NB4 (cell line): ENCODE results near the gene LRMDA.
A peak's percentile ranks its signal among the peaks of the same experiment; 100 is the strongest.

Experiments
- DNase-seq: peaks from one replicate; pipeline ENCODE4 v3.0.0; 2010; ENCODE audit warnings: low read depth
- H3K4me3 ChIP-seq: one replicate; pipeline ENCODE4 v1.5.1; 2011; ENCODE audit warnings: mild to moderate bottlenecking, low read depth, low read length, moderate library complexity
- MYC ChIP-seq: IDR thresholded peaks from 2 replicates; pipeline ENCODE4 v1.6.1; 2011; ENCODE audit warnings: low read depth, low read length
- POLR2A ChIP-seq: IDR thresholded peaks from 2 replicates; pipeline ENCODE4 v1.6.1; 2011; ENCODE audit warnings: mild to moderate bottlenecking; ENCODE audit not compliant: insufficient read length; ENCODE audit errors: extremely low read depth
- TF ChIP-seq, protein P1 (sequence below): IDR thresholded peaks from 2 replicates; pipeline ENCODE4 v1.6.1; 2011; ENCODE audit warnings: low read depth, low read length
- TF ChIP-seq, protein P2 (sequence below): IDR thresholded peaks from one replicate; pipeline ENCODE4 v1.5.1; 2012; ENCODE audit warnings: low read depth, low read length

The LRMDA gene

DNA sequence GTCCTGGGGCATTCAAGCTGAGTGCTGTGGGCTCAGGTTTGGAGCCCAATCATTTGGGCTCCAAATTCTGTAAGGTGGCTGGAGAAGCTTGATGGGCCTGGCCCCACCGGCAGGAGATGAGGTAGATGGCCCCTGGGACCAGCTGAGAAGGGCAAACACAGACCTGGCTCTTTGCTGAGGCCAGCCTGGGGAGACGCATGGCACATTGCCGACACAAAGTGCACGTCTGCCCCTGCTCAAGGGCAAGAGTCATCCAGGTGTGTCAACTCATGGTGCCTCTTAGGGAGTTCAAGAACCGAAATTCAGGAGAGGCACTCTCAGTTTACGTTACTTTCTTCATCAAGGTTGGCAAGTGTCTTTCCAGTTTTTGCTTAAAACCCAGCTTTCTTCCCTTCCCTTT, 227.5 kb downstream of the LRMDA start:
- no peak for DNase-seq
- TF ChIP-seq POLR2A (no peak), MYC (no peak)
- TF ChIP-seq, protein P1, sequence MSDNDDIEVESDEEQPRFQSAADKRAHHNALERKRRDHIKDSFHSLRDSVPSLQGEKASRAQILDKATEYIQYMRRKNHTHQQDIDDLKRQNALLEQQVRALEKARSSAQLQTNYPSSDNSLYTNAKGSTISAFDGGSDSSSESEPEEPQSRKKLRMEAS = no peak
- no peak overlapping the region for H3K4me3 ChIP-seq

DNA sequence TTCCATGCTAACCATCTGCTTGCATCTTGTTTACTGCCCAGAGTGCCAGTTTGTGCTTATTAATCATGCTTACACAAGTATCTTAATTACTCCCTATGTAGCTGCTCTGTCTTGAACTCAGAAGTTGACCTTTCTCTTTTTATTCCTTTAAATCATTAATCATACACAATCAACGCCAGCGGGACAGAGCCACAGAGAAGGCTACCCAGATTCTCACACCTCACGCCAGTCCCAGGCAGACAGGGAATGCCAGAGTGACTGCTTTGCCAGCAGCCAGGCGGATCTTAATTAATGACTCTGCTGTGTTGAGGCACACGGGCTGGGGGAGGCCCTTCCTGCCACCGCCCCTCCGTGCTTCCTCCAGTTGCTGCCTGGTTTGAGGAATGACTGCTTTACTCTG, 229.4 kb downstream of the LRMDA start:
- no peak for DNase-seq
- H3K4me3 ChIP-seq = no peak overlapping the region
- TF ChIP-seq, protein P2, sequence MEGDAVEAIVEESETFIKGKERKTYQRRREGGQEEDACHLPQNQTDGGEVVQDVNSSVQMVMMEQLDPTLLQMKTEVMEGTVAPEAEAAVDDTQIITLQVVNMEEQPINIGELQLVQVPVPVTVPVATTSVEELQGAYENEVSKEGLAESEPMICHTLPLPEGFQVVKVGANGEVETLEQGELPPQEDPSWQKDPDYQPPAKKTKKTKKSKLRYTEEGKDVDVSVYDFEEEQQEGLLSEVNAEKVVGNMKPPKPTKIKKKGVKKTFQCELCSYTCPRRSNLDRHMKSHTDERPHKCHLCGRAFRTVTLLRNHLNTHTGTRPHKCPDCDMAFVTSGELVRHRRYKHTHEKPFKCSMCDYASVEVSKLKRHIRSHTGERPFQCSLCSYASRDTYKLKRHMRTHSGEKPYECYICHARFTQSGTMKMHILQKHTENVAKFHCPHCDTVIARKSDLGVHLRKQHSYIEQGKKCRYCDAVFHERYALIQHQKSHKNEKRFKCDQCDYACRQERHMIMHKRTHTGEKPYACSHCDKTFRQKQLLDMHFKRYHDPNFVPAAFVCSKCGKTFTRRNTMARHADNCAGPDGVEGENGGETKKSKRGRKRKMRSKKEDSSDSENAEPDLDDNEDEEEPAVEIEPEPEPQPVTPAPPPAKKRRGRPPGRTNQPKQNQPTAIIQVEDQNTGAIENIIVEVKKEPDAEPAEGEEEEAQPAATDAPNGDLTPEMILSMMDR = no peak
- no peak for TF ChIP-seq MYC
- TF ChIP-seq, protein P1 = no peak
- TF ChIP-seq POLR2A = no peak

DNA sequence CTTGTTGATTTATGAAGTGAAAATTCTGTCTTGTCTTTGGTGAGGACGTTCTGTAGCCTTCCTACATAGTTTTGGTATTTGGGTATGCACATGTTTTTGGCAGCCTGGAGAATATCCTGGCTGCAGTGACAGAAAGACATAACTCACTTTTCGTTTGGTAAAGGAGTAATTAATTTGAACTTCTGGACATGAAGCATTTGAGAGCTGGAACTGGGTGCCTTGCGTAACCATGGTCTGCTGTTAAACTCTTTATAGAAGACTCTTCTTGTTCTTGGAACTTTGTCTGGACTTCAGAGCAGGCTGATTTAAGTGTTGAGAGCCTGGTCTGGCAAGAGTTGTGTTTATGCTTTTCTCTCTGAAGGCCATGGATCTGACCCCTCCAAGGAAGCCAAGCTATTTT, 231.3 kb downstream of the LRMDA start:
- peak; percentile 63 for DNase-seq
- no peak overlapping the region for H3K4me3 ChIP-seq
- TF ChIP-seq, protein P1 = no peak
- no peak for TF ChIP-seq POLR2A

DNA sequence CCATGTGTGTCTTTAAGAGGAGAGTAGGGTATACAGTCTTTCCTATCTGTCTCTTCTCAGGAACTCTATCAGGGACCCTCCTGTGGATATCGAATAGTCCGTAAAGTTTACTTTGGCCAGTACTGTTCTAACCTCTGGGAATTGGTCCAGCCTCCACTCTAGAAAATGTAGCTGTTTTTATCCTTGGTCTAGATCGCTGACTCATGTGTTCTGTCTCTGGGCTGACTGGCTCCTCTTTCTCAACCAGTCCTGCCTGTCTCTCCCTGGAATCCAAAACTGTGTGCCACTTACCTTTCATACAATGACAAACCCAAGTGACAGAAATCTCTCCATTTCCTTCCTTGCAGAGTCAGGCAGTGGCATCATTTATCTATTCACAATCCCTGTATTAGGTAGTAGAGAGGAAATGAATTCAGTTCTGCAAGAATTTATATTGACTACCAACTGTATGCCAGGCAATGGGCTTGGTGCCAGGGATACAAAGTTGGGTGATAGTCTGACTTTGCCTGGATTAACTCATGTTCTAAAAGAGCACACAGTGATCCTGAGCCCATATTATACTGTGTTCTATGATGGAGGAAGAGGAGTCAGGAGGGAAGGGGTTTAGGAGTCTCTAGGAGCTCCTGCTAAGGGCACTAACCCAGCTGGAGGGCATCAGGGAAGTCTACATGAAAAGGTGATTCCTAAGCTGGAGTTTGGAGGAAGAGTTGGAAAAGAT, 232.7 kb downstream of the LRMDA start:
- TF ChIP-seq POLR2A = no peak
- TF ChIP-seq, protein P1 = no peak
- H3K4me3 ChIP-seq = no peak overlapping the region

DNA sequence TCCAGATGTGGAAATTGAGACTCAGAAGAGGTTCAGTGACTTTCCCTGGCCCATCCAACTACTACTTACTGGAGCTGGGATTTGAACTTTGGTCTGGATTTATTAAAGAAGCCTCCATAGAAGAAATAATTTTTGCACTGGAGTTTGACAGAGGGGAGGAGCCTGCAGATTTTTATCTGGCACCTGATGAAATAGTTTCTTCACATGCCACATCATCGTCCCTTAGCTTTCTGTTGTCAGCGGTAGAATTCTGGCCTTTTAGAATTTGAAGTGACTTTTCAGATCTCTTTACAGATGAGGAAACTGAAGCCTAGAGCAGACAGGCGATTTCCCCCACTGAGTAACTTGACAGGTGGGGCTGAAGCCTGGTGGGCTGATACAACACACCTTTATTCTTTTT, 233.5 kb downstream of the LRMDA start:
- no peak overlapping the region for H3K4me3 ChIP-seq
- TF ChIP-seq, protein P2 = no peak
- no peak for TF ChIP-seq MYC
- no peak for TF ChIP-seq POLR2A
- TF ChIP-seq, protein P1 = no peak
- no peak for DNase-seq

More for the DNA sequence above, 232.7 kb downstream of the LRMDA start:
- no peak for DNase-seq

DNA sequence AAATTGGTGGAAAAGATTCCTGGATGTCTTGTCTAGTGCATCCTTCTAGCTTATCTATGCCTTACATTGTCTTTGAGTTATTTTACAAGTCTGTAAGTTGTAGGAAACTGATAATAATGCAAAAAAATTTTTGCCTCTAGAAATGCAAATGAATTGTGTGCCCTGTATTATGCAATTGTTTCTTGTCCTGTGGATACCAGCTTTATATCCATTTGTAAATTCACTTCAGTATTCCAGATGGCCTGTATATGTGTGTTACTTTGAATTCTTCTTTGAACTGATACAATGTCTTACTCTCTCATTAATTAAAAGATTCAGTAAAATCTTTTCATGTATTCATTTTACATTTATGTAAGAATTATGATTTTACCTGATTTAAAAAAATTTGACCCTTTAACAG, 234.3 kb downstream of the LRMDA start:
- H3K4me3 ChIP-seq = no peak overlapping the region
- DNase-seq = no peak
- TF ChIP-seq, protein P2 = no peak
- TF ChIP-seq, protein P1 = no peak
- TF ChIP-seq POLR2A = no peak
- no peak for TF ChIP-seq MYC

DNA sequence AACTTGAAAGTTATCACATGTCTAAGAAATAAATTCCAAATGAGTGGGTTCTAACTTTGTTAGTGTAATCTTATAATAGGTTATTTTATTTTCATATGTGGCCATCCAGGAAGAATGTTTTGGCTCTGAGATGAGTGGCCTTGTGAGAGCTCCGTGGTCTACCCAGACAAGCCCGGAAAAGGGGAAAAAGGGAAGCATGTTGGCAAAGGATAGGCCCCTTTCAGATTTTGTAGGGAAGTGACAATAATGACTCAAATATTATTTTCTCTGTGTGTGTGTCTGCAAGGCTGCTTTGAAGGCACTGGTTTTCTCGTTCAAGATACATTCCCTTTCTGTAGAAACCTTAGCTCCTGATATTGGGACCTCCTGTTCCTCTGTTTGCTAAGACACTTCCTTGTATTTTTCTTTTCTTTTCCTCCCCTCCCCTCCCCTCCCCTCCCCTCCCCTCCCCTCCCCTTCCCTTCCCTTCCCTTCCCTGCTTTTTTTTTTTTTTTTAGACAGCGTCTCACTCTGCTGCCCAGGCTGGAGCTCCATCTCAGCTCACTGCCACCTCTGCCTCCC, 240.8 kb downstream of the LRMDA start:
- TF ChIP-seq POLR2A = no peak
- TF ChIP-seq MYC = no peak
- TF ChIP-seq, protein P2 = no peak
- TF ChIP-seq, protein P1 = no peak
- no peak for DNase-seq
- H3K4me3 ChIP-seq = no peak overlapping the region
